HL-60 (cell line): ENCODE results near the gene RYR2.

Experiments used
- CTCF ChIP-seq: IDR thresholded peaks from one replicate; pipeline ENCODE4 v1.5.1; 2011; ENCODE audit warnings: low read length, control low read depth, inconsistent platforms; ENCODE audit not compliant: insufficient read depth
- GABPA ChIP-seq: IDR thresholded peaks from 2 replicates; pipeline ENCODE4 v1.6.1; 2012; ENCODE audit warnings: low read depth
- POLR2AphosphoS5 ChIP-seq: IDR thresholded peaks from 2 replicates; pipeline ENCODE4 v1.6.1; 2012; ENCODE audit warnings: low read depth
- REST ChIP-seq: IDR thresholded peaks from 2 replicates; pipeline ENCODE4 v1.6.1; 2012; ENCODE audit warnings: low read depth; ENCODE audit not compliant: insufficient replicate concordance

DNA sequence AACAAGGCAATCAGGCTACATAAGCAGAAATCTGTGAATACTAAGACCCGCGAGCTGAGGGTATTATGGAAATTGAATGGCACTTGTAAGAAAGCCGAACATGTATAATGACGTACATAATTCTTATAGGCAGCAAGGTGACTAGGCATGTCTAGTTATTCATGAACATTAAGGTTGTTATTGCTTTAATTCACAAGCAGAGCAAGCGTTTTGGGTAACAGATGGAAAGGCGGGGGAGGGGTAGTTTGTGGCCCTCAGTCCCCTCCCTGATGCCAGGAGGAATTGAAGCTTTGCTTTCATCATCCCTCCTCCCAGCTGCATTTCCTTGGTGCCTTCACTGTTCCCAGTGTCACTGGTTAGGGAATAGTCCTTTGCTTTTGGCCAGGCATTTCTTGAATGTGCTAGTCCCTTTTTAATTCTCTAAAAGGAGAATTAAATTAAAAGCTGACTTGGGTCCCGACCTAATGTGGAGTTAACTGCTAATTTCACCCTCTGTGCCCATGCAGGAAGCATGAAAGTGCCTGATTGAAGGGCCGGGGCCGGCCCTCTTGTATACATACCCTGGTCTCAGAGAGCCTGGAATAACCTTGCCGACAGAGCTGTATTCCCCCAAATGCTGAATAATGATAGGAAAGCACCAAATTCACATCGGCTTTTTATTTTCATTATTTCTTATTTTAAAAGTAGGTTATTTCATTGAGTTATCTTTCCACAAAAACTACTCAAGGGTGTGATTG, 42.5 kb downstream of the RYR2 start:
- TF ChIP-seq CTCF: no peak
- TF ChIP-seq POLR2AphosphoS5: no peak
- no peak for TF ChIP-seq GABPA
- no peak for TF ChIP-seq REST
